Uterus (tissue), 2 donors: ENCODE measurements around the gene COL4A1.

Experiments
- CTCF ChIP-seq, 4 experiments: fragments of 200-600 bp in 2 of 4; fragments of 450-650 bp in 2 of 4; sonication (generic) in 2 of 4; IDR thresholded peaks; one replicate each; pipeline ENCODE4 v1.5.1; 2016 to 2019; ENCODE audit warnings: antibody characterized with exemption in 4 of 4, mild to moderate bottlenecking in 2 of 4, moderate library complexity in 1 of 4
- POLR2A ChIP-seq, 2 donors: fragments of 450-650 bp; IDR thresholded peaks; one replicate each; pipeline ENCODE4 v1.6.1; 2016; ENCODE audit warnings: antibody characterized with exemption in 2 of 2, mild to moderate bottlenecking in 1 of 2, moderate library complexity in 1 of 2

DNA sequence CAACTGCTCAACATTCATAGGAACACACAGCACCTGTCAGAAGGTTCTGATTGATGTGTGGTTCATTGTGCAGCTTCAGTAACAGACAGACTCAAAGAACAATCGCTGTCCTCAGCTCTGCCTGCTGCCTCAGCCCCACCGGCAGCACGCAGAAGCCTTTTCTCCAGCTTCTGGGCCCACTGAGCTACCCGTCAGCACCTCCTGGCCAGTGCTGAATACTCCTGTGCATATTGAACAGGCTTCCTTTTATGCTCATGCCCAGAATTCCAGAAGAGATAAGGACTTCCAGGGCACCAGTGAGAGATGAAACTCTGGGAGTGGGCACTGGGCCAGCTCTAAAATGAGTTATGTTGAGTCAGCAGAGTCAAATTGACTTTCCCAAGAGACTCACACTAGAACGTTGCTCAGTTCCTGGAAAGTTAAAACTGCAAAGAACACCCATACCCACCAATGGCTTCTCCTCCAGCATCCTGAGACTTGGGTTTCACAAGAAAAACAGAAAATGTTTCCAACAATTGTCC lies 119.3 kb downstream of the COL4A1 start:
- no peak for TF ChIP-seq CTCF (IDR thresholded peaks at IDR 0.05)
- no peak for TF ChIP-seq POLR2A (IDR thresholded peaks at IDR 0.05)
